HepG2 (cell line): ENCODE data around the gene PPP4C. TPM values are rescaled to one million over a fixed set of nuclear protein-coding genes. Genes with fewer than 3 reads are reported as not detected.

ENCODE experiments used
- ATAC-seq: fragments of 200-7000 bp; cut with Tn5 transposase; 3 replicates; pipeline ENCODE4 v1.9.1; 2020; ENCODE audit warnings: mild to moderate bottlenecking, moderate library complexity
- BruUV-seq: library from RNA; stranded (reverse); fragments of 400-500 nt; replicated peaks from 2 replicates; lab custom pipeline; 2021; lab: Mats Ljungman, UMichigan
- CTCF ChIA-PET: fragments of 300-600 bp; formaldehyde crosslinking; extraction: SDS; loops from one replicate; lab custom pipeline; 2021; ENCODE audit warnings: low total read pairs, inconsistent platforms, low intra/inter-chr PET ratio; lab: Yijun Ruan, JAX
- POLR2A ChIA-PET: fragments of 350-600 bp; sonication (Branson Sonifier 250); formaldehyde crosslinking; loops from one replicate; lab custom pipeline; 2020; ENCODE audit warnings: antibody characterized with exemption, inconsistent platforms; lab: Yijun Ruan, JAX
- DNase-seq: peaks from one replicate; pipeline ENCODE4 v3.0.0-alpha.2; 2015; ENCODE audit warnings: low spot score
- FAIRE-seq: peaks from 3 replicates; lab custom pipeline; 2011; peaks lifted over from hg19 to GRCh38; lab: Jason Lieb, UNC
- H2AFZ ChIP-seq: one replicate; pipeline ENCODE4 v1.6.1; 2011; ENCODE audit warnings: low read length, inconsistent platforms
- H3K27ac ChIP-seq: fragments of 300-600 bp; 3 replicates; pipeline ENCODE4 v1.8.0; 2011; ENCODE audit warnings: mixed run types, mild to moderate bottlenecking, mixed read lengths, low read length, inconsistent platforms; ENCODE audit not compliant: insufficient read depth; ENCODE audit errors: extremely low read length
- H3K27me3 ChIP-seq, 2 experiments: fragments of 200-600 bp in 1 of 2; 2 replicates in 1 of 2; 3 replicates in 1 of 2; pipeline versions ENCODE4 v1.6.0 to v1.8.0; 2011; ENCODE audit warnings: low read length in 2 of 2, mild to moderate bottlenecking in 2 of 2, moderate library complexity in 2 of 2, inconsistent platforms in 1 of 2; ENCODE audit not compliant: insufficient read depth in 2 of 2, control insufficient read depth in 1 of 2
- H3K36me3 ChIP-seq, 2 experiments: fragments of 200-600 bp in 1 of 2; replicated peaks in 1 of 2; 2 replicates in 1 of 2; 3 replicates in 1 of 2; pipeline versions ENCODE4 v1.5.1 to v1.8.0; 2011; ENCODE audit warnings: low read length in 2 of 2, inconsistent platforms in 1 of 2; ENCODE audit not compliant: insufficient read depth in 2 of 2, control insufficient read depth in 1 of 2
- H3K4me1 ChIP-seq: 2 replicates; pipeline ENCODE4 v1.5.1; 2012; ENCODE audit warnings: low read length, inconsistent platforms; ENCODE audit not compliant: insufficient read depth
- H3K4me2 ChIP-seq: 2 replicates; pipeline ENCODE4 v1.6.0; 2011; ENCODE audit warnings: low read depth, low read length, inconsistent platforms
- H3K4me3 ChIP-seq, 3 experiments: fragments of 200-600 bp in 1 of 3; sonication (generic), shearing (Covaris generic) in 1 of 3; replicated peaks in 1 of 3; 2 replicates each; pipeline ENCODE4 v1.5.1; 2011 to 2016; ENCODE audit warnings: low read length in 3 of 3, inconsistent platforms in 2 of 3, low read depth in 2 of 3, mild to moderate bottlenecking in 2 of 3, control low read depth in 1 of 3, mixed read lengths in 1 of 3; ENCODE audit not compliant: insufficient read depth in 1 of 3
- H3K79me2 ChIP-seq: one replicate; pipeline ENCODE4 v1.6.1; 2011; ENCODE audit warnings: low read length, inconsistent platforms; ENCODE audit not compliant: insufficient read depth
- H3K9ac ChIP-seq: 2 replicates; pipeline ENCODE4 v1.6.0; 2011; ENCODE audit warnings: mild to moderate bottlenecking, low read depth, low read length, inconsistent platforms; ENCODE audit not compliant: insufficient read depth
- H3K9me3 ChIP-seq: 2 replicates; pipeline ENCODE4 v1.5.1; 2012; ENCODE audit warnings: mild to moderate bottlenecking, low read length
- H4K20me1 ChIP-seq: 2 replicates; pipeline ENCODE4 v1.6.0; 2011; ENCODE audit warnings: inconsistent platforms, mild to moderate bottlenecking, low read length, moderate library complexity; ENCODE audit not compliant: insufficient read depth
- DNMT1 ChIP-seq: sonication (generic); formaldehyde crosslinking; IDR thresholded peaks from 2 replicates; pipeline ENCODE4 v1.5.1; 2020; ENCODE audit warnings: mild to moderate bottlenecking, missing genetic modification reagents
- FOXP1 ChIP-seq, 2 experiments: fragments of 450-650 bp in 1 of 2; IDR thresholded peaks; 2 replicates each; pipeline ENCODE4 v1.6.1; 2017 to 2018; ENCODE audit warnings: antibody characterized with exemption in 1 of 2
- HNRNPLL ChIP-seq: fragments of 200-400 bp; formaldehyde crosslinking; IDR thresholded peaks from 2 replicates; pipeline ENCODE4 v1.6.1; 2017; ENCODE audit warnings: mild to moderate bottlenecking, low read depth, low read length; ENCODE audit not compliant: poor library complexity, severe bottlenecking
- MXD4 ChIP-seq: IDR thresholded peaks from 2 replicates; pipeline ENCODE4 v1.6.1; 2016; ENCODE audit warnings: mild to moderate bottlenecking, missing biosample characterization, missing genetic modification reagents
- PHF8 ChIP-seq: sonication (generic); formaldehyde crosslinking; IDR thresholded peaks from 2 replicates; pipeline ENCODE4 v1.5.0; 2020; ENCODE audit warnings: missing genetic modification reagents
- RARA ChIP-seq: IDR thresholded peaks from 2 replicates; pipeline ENCODE4 v1.6.1; 2016; ENCODE audit warnings: missing genetic modification reagents, missing compliant biosample characterization
- RBFOX2 ChIP-seq: fragments of 200-400 bp; formaldehyde crosslinking; IDR thresholded peaks from 2 replicates; pipeline ENCODE4 v1.6.1; 2017; ENCODE audit warnings: low read depth, mild to moderate bottlenecking, low read length
- RNF2 ChIP-seq: fragments of 450-650 bp; conservative IDR thresholded peaks from 2 replicates; pipeline ENCODE4 v1.6.1; 2016; ENCODE audit warnings: low read depth
- ZBTB1 ChIP-seq: sonication (generic); formaldehyde crosslinking; IDR thresholded peaks from 2 replicates; pipeline ENCODE4 v1.4.0; 2020; ENCODE audit warnings: missing genetic modification reagents, borderline replicate concordance
- ZBTB2 ChIP-seq: sonication (generic); formaldehyde crosslinking; IDR thresholded peaks from 2 replicates; pipeline ENCODE4 v1.8.0; 2022; ENCODE audit warnings: low read depth, missing genetic modification reagents
- ZNF792 ChIP-seq: IDR thresholded peaks from 2 replicates; pipeline ENCODE4 v1.6.1; 2016
- WGBS: methylation state at CpG from one replicate; pipeline ENCODE4 v1.1.6; 2017; ENCODE audit warnings: low lambda C conversion rate; 5-methylcytosine and 5-hydroxymethylcytosine counted together
- in situ Hi-C: cut with HindIII; loops from 2 replicates; pipeline ENCODE4 v1.10.0; 2017; ENCODE audit warnings: low pct_unique_long_range_greater_than_20kb; ENCODE audit not compliant: extremely low pct_ligation_motif_present
- intact Hi-C: fragments of 100-400 bp; cut with micrococcal nuclease; formaldehyde crosslinking; loops from one replicate; pipeline ENCODE4 v1.10.0; 2022; ENCODE audit not compliant: unreplicated experiment
- polyA plus RNA-seq, 8 experiments: library from polyadenylated mRNA; depleted of rRNA in 3 of 8; stranded (reverse) in 7 of 8; unstranded in 1 of 8; fragments of >200 nt; fragmentation: Illumina TruSeq in 4 of 8; extraction: Trizol in 4 of 8; gene quantifications; 2 replicates each; pipeline versions ENCODE4 v1.2.1 to v1.2.3, GENCODE V29; 2011 to 2016; ENCODE audit warnings: low read depth in 4 of 8, missing spikeins in 1 of 8, mixed read lengths in 1 of 8; ENCODE audit not compliant: insufficient read depth in 1 of 8
- total RNA-seq, 5 experiments: library from RNA; depleted of rRNA; stranded (reverse); fragments of >200 nt; fragmentation: Illumina TruSeq; extraction: Trizol; gene quantifications; 2 replicates each; pipeline ENCODE4 v1.2.3, GENCODE V29; 2016; ENCODE audit warnings: low read depth in 1 of 5
- TF ChIP-seq, protein P1 (sequence below), 2 experiments: IDR thresholded peaks; 2 replicates each; pipeline ENCODE4 v1.6.1; 2011 to 2012; ENCODE audit warnings: low read length in 2 of 2, borderline replicate concordance in 1 of 2, low read depth in 1 of 2, mild to moderate bottlenecking in 1 of 2, moderate library complexity in 1 of 2
- TF ChIP-seq, protein P2 (sequence below): sonication (generic); formaldehyde crosslinking; IDR thresholded peaks from 2 replicates; pipeline ENCODE4 v1.8.0; 2023; ENCODE audit warnings: mild to moderate bottlenecking, missing genetic modification reagents
- TF ChIP-seq, protein P3 (sequence below): sonication (generic); formaldehyde crosslinking; IDR thresholded peaks from 2 replicates; pipeline ENCODE4 v1.4.0; 2020; ENCODE audit warnings: missing genetic modification reagents

The PPP4C gene
- total and polyA plus RNA-seq, 2 of the 13 experiments (the other 11 are each of a cell fraction or from before 2014, with no cell fraction given): 176 to 220 TPM

DNA sequence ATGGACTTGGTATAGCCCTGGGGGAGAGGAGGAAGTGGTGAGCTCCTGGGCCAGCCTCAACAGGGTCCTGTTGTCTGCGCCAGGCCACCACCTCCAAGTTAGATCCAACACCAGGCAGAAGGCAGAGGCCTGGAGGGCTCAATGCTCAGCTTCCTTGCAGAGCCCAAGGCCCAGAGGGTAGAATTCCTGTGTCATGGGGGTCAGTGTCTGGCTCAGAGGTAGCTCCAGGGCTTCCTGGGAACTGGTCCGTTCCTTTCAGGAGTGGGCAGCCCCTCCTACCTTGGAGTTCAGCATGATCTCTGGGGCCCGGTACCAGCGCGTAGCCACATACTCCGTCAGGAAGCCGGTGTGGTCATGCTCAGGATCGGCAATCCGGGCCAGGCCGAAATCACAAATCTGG, 42.0 kb downstream of the PPP4C start (continued):
- TF ChIP-seq, protein P1, sequence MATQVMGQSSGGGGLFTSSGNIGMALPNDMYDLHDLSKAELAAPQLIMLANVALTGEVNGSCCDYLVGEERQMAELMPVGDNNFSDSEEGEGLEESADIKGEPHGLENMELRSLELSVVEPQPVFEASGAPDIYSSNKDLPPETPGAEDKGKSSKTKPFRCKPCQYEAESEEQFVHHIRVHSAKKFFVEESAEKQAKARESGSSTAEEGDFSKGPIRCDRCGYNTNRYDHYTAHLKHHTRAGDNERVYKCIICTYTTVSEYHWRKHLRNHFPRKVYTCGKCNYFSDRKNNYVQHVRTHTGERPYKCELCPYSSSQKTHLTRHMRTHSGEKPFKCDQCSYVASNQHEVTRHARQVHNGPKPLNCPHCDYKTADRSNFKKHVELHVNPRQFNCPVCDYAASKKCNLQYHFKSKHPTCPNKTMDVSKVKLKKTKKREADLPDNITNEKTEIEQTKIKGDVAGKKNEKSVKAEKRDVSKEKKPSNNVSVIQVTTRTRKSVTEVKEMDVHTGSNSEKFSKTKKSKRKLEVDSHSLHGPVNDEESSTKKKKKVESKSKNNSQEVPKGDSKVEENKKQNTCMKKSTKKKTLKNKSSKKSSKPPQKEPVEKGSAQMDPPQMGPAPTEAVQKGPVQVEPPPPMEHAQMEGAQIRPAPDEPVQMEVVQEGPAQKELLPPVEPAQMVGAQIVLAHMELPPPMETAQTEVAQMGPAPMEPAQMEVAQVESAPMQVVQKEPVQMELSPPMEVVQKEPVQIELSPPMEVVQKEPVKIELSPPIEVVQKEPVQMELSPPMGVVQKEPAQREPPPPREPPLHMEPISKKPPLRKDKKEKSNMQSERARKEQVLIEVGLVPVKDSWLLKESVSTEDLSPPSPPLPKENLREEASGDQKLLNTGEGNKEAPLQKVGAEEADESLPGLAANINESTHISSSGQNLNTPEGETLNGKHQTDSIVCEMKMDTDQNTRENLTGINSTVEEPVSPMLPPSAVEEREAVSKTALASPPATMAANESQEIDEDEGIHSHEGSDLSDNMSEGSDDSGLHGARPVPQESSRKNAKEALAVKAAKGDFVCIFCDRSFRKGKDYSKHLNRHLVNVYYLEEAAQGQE (IDR thresholded peaks at IDR 0.05; ENCODE audit: borderline replicate concordance in 1 of 2, low read depth in 1 of 2, low read length in 2 of 2): no peak
- TF ChIP-seq, protein P2, sequence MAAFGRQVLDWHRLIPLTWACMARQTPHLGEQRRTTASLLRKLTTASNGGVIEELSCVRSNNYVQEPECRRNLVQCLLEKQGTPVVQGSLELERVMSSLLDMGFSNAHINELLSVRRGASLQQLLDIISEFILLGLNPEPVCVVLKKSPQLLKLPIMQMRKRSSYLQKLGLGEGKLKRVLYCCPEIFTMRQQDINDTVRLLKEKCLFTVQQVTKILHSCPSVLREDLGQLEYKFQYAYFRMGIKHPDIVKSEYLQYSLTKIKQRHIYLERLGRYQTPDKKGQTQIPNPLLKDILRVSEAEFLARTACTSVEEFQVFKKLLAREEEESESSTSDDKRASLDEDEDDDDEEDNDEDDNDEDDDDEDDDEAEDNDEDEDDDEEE (CRISPR knock-in tag): no peak
- TF ChIP-seq HNRNPLL: no peak
- no peak for TF ChIP-seq FOXP1 (IDR thresholded peaks at IDR 0.05)
- TF ChIP-seq FOXP1 (CRISPR knock-in tag; IDR thresholded peaks at IDR 0.05): no peak
- no peak for TF ChIP-seq ZNF792
- no peak for TF ChIP-seq DNMT1
- TF ChIP-seq ZBTB1 (CRISPR knock-in tag): no peak
- no peak for TF ChIP-seq MXD4 (CRISPR knock-in tag)
- no peak for TF ChIP-seq PHF8 (CRISPR knock-in tag)
- TF ChIP-seq, all 625 proteins: peak for 0

DNA sequence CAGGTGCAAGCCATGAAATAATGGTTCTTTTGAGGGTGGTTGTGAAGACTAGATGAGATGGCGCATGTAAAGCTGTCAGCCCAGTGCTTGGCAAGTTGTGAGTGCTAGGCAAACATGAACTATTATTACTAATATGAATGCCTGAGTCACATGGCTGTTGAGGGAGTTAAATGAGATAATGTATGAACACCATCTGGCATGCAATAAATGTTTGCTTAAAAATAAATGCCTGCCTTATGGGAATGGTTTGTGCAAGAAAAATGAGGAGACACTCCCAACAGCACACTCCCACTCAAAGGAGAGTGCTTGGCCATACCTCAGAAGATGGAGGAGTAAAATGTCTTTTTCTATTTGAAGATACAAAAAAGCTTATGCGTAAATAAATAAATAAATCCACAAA, 43.6 kb downstream of the PPP4C start:
- H3K4me2 ChIP-seq: no peak overlapping the region
- ATAC-seq: no peak
- H2AFZ ChIP-seq: no peak overlapping the region
- H3K36me3 ChIP-seq: peaks cover 9 to 20% of the 10 kb centered on the region in 2 experiments
- WGBS: 97% methylated on average over 2 of the region's 2 CpGs
- no peak overlapping the region for H3K9ac ChIP-seq
- no peak overlapping the region for H3K4me3 ChIP-seq
- TF ChIP-seq ZBTB2 (CRISPR knock-in tag): no peak
- TF ChIP-seq RARA (CRISPR knock-in tag): no peak
- 0 out of 2 replicates have a peak, but pooled peaks have one; percentile 7 for TF ChIP-seq RBFOX2
- TF ChIP-seq RNF2: no peak
- TF ChIP-seq, protein P3, sequence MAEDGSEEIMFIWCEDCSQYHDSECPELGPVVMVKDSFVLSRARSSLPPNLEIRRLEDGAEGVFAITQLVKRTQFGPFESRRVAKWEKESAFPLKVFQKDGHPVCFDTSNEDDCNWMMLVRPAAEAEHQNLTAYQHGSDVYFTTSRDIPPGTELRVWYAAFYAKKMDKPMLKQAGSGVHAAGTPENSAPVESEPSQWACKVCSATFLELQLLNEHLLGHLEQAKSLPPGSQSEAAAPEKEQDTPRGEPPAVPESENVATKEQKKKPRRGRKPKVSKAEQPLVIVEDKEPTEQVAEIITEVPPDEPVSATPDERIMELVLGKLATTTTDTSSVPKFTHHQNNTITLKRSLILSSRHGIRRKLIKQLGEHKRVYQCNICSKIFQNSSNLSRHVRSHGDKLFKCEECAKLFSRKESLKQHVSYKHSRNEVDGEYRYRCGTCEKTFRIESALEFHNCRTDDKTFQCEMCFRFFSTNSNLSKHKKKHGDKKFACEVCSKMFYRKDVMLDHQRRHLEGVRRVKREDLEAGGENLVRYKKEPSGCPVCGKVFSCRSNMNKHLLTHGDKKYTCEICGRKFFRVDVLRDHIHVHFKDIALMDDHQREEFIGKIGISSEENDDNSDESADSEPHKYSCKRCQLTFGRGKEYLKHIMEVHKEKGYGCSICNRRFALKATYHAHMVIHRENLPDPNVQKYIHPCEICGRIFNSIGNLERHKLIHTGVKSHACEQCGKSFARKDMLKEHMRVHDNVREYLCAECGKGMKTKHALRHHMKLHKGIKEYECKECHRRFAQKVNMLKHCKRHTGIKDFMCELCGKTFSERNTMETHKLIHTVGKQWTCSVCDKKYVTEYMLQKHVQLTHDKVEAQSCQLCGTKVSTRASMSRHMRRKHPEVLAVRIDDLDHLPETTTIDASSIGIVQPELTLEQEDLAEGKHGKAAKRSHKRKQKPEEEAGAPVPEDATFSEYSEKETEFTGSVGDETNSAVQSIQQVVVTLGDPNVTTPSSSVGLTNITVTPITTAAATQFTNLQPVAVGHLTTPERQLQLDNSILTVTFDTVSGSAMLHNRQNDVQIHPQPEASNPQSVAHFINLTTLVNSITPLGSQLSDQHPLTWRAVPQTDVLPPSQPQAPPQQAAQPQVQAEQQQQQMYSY: no peak
- H3K27me3 ChIP-seq: no peaks in the 10 kb centered on the region
- no peak for DNase-seq
- no peaks in the 10 kb centered on the region for H3K79me2 ChIP-seq
- intact Hi-C loops (no loop called here), in situ Hi-C loops (no loop called here)
- H4K20me1 ChIP-seq: no peaks in the 10 kb centered on the region
- H3K27ac ChIP-seq: no peak overlapping the region
- no peaks in the 10 kb centered on the region for H3K9me3 ChIP-seq
- BruUV-seq: no TSS peak
- ChIA-PET POLR2A (no interaction called here), CTCF (no interaction called here)
- H3K4me1 ChIP-seq: peaks cover 34% of the 10 kb centered on the region
- no peak for FAIRE-seq
